Amniotic epithelial cell (primary cell): ENCODE data around the gene DCLK1.

ENCODE experiments used
- DNase-seq: peaks from one replicate; pipeline ENCODE4 v3.0.0-alpha.2; 2010; ENCODE audit warnings: low read depth

DCLK1 gene

DNA sequence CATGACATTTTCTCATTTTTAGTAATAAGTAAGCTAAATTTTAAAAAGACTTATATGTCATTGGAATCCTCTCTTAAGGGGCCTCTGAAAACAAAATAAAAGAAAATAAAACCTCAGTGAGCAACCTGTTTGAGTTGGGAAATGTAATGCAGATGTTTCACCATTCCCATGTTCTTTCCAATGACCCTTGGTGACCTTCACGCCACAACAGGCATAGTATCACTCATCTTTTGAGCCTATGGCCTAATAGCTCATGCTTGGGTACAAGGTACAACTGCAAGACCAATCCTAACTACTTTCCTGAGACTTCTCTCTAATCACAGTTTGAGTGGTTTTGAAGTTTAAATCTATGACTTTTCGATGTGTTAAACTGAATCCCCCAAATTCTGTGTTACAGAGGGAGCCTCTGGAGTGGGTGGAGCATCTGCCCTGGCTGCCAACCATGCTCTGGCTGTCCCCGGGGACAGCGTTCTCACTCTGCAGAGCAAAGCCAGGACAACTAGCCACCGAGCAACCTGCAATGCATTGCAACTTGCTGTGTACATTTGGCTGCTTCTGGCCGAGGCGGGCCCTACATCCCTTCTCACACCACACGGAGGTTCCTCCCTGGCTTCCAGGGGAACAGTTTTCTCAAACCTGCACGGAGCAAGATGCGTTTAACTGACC lies 346.8 kb downstream of the DCLK1 start:
- peak; percentile 42 for DNase-seq

DNA sequence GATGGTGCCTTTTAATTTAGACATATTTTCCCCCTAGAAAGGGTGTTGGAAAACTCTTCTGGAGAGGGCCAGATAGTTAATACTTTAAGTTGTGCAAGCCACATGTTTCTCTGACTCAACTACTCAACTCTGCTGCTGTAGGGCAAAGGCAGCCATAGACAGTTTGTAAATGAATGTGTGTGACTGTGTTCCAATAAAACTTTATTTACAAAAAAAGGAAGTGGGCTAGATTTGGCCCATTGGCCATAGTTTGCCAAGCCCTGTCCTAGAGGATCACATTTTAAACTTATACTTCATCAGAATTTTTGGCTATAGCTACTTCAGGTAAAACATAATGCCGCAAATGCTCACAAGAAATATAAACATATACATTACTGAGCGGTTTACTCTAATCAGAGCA lies 348.4 kb downstream of the DCLK1 start:
- no peak for DNase-seq

DNA sequence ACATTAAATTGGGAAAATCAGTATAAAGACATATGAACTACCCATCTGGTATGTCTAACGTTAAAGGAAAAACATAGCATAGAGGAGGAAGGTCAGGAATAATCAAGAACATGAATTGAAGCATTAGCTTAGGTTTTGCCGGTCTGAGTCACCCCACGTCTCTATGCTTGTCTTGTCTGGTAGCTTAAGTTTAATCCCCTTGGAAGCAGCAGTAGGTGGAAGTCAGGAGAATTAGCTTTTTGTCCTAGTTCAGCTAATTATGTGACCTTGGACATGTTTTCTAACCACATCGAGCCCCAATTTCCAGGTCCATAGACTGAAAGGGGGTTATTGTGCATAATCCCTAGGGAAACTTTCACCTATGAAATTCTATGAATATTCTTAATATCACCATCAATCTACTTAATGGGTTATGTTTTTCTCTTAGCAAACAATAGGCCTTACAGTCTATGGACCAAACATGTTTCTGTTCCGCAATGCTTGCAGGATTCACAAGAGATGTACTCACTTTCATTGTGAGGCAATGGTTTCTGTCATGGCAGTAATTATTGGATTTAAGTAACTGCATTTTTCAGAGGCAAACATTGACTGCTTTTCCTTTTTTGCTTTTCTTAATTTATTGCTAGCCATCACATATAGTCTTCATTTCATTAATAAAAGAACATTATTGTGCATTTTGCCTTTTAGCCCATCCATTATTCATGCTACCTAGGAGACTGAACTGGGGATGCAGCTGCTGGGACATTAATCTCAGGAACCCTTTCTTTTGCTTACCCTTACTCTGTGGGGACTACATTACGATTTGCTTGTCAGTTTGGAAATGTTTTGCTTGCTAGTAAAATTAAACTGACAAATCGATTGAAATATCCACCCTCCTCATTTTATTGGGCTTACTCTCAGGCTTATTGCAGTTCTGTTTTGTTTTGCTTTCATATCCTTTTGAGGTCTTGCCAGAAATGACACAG lies 349.9 kb downstream of the DCLK1 start:
- DNase-seq: peak; percentile 44

DNA sequence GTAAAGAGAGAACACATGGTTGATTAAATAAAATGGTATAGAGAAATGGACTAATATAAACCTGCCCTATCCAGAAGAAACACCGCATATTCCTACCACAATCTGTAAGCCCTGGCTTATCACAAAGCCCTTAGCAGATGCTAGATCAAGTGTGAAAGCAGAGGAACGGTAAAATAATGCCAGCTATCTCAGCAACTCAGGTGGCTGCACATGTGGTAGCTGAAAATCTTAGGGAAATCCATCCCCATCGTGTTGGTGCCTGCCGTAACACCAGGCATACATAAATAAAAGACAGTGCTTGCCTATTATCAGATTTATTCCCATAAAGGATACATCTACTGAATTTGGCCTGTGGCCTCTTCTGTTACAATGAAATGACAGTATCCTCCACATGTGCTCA lies 350.6 kb downstream of the DCLK1 start:
- DNase-seq: no peak

DNA sequence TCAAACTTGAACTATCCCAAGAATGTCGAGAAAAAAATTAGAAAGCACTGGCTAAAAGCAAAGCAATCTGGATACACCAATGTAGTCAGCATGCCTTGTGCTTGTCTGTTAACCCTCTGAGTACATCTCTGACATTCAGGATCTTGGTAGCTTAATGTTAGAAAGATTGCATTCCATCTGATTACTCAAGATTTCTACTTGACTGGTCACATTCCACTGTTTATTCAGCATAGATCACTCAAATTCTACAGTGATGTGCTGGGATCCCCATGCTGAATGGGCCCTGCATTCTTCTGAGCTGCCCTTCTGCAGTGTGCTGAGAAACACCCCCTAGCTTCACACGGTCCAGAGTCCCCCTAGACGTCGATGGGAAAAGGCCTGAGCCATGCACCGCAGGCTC lies 359.3 kb downstream of the DCLK1 start:
- DNase-seq: peak; percentile 79

DNA sequence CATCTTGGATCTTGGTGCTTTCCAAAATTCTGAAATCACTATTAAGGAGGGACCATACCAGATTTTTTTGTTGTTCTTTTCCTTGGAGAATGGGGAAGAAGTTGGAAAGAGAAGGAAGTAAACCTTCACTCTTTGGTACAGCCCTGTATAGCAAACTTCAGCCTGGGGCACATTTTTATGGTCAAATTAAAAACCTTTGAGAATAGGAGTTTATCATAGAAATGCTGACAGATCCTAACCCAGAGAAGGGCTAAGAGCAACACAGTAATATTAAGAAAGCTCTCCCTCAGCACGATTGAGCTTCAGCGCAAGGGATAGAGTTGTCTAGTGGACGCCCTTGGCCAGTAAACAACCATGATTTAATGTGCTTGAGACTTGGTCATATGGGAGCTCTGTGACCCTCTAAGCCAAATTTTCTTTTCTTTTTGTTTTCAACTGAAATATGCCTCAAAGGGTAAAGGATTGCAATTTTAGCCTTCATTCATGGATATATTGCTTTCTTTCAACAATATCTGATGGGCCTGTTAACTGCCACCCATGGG lies 360.4 kb downstream of the DCLK1 start:
- DNase-seq: no peak

DNA sequence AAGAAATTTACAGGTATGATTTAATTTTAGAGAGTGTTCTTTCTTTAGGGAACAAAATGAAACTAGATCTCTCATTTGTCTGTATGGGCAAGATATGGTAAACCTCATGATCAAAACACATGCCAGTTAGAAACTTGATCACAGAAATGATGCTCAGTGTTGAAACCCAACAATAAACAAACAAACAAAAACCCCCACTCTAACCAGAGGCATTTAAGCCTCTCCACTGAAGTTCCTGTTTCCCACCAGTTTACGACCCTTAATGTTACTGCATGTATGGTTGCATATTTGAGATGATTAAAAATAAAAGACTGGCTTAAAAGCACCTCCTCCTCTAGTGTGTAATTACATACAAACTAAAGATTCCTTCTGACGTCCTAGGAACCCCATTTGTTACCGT lies 361.4 kb downstream of the DCLK1 start:
- DNase-seq: no peak

DNA sequence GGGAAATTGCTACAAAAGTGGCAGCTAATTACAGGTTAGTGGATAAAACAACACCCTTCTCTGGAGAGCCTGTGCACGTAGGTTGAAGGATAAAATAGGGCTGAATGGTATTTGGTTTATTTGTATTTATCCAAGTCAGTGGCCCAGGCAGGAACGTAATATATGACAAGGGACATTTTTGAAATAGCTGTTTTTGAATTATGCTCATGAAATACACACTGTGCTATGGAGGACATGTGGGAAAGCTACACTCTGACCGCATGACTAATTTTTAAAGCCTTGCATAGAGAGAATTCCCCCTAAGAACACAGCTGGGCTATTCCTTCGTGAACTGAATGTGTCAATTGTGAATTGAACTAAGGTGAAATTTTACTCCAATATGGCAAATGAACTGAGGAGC lies 362.6 kb downstream of the DCLK1 start:
- DNase-seq: peak; percentile 42

DNA sequence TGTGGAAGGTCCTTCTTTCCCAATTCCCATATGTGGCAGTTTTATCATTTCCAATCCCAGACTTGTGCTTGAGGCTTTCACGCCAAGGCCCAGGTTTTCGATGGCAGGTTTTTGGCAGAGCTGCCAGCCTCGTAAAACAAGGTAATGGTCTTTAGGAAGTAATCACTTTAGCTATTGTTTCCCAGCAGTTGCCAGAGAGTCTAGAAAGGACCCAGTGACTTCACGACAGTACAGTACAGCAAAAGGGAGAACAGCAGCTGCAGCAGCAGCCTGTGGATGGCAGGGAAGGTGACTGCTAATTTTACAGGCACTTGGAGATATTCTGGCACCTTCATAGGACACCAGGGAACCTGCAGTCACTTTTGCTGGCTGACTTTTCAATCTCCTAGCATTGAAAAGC lies 363.1 kb downstream of the DCLK1 start:
- DNase-seq: no peak

DNA sequence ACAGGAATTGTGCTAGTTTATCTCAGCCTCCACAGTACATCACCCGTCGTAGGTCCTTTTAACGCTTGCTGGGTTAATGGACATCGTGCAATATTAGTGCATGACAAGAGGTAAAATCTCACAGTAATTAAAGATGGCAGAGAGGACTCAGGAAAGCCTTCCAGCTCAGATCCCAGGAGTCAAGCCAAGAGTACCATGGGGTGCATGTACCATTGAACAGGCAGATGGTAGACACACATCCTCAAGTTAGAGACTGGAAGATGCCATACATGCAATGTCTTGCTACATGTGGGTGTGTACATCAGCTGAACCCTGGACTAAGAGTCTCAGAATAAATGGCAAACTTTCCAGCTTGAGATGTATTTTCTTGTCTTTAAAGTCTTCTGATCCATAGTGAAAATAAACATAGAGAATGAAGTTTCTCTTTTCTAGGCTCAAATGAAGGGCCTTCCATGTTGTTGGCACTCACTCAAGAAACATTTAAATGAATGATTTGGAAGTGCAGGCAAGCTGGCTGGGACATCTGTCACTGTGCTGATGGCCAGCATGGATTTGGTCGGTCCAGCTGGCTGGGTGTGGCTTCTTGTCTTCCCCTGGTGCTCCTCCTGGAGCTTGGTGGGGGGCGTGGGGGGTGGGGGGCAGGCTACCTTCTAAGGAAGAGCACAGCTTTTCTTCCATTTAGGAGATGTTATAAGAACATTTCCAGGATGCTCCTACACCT lies 363.8 kb downstream of the DCLK1 start:
- DNase-seq: no peak

DNA sequence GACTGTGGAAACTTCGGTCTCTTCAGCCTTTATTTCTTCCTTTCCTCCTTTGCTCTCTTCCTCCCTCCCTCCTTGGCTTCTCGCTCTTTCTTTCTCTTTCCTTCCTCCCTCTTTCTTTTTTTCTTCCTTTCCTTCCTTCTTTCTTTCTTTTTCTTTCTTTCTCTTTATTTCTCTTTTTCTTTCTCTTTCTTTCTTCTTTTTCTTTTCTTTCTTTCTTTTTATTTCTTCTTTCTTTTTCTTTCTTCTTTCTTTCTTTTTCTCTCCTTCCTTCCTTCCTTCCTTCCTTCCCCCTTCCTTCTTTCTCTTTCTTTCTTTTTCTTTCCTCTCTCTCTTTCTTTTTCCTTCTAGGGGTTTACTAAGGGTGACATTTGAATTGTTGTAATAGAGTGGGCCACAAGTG lies 364.5 kb downstream of the DCLK1 start:
- no peak for DNase-seq

DNA sequence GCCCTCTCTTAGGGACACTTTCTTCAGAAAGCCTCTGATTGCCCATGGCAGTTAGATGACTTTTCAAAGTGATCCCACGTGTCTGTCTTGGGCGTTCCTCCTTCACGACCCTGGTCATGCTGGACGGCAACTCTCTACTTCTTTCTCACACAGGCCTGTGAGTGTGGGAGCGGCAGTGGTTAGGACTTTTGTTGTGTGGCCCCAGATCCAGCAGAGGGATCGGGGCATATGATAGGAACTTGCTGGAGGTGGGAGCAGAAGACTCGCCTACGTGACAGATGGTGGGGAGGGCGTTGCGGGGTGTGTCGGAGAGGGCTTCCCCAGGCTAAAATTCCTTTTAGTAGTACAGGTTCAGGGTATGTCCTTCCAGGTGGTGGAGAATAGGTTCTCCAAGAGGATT lies 365.2 kb downstream of the DCLK1 start:
- no peak for DNase-seq

DNA sequence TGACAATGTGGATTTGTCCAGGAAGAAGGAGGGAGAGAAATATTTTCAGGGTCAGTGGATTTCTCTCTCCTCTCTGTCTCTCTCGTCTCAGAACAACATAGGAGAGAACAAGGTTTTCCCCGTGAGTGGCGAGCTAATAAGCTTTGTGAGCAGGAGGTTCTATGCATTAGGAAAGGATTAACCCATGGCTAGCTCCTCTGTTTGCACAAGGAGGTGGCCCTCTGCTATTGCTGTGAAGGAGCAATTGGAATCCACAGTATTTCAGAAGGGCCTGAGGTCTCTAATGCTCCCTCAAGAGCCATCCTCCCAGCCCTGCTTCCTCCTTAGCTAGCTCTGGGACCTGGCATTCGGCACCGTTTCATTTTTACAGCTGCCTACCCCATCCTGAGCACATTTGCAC lies 365.8 kb downstream of the DCLK1 start:
- no peak for DNase-seq

DNA sequence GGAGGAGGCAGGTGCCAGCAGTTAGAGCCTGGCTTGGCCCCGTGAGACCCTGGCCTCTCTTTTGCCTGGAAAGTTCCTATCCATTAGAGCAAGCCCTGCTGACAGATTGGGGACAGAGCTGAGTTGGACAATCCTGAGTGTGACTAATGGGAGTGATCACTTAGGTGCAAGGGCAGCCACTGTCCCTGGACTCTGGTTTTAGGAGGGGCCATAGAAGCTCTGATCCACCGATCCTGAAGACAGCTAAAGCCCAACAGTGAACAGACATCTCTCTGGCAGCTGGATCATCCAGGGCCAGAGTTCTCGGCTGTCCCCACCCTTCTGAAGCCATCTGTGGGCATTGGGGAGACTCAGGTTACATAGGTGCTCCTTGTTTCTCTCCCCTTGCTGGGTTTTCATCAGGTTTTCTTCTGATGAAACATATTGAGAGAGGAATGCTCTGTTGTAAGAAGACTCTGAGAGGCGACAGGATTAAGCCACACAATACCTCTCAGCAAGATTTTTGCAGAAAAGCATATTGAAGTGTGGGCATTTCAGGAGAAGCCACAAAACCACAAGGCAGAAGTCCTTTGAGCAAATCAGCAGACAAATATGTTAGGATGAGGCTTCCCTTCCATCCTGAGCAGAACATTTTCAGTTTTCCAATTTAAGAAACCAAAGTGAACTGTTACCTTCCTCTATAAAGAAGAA lies 366.7 kb downstream of the DCLK1 start:
- DNase-seq: no peak

DNA sequence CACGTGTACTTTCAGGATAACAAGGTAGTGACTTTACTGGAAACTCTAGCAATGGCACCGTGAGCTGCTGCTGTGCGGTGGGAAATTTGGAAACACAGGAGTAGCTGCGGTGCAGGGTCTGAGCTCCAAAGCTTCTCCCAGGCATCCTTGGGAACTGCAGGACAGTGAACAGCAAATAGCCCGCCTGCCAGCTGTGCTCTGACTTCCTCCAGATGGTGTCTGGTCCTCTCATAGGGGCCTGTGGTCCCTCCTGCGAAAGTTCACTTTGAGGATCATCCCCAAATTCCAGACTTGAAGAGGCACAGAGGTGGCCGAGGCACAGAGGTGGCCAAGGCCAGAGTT lies 367.4 kb downstream of the DCLK1 start:
- no peak for DNase-seq

DNA sequence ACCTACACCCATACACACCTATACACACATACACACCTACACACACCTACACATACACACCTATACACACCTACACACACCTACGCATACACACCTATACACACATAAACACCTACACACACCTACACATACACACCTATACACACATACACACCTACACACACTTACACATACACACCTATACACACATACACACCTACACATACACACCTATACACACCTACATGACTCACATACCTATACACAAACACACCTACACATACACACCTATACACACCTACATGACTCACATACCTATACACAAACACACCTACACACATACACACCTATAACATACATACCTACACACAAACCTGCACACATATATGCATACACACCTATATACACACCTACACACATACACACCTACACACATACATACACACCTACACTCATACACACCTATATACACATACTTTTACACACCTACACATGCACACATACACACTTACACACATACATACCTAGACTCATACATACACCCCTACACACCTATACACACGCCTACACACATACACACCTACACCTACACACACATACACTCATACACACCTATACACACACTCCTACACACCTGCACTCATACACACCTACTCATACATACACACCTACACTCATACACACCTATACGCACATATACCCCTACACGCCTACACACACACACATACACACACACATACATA lies 368.0 kb downstream of the DCLK1 start:
- no peak for DNase-seq

DNA sequence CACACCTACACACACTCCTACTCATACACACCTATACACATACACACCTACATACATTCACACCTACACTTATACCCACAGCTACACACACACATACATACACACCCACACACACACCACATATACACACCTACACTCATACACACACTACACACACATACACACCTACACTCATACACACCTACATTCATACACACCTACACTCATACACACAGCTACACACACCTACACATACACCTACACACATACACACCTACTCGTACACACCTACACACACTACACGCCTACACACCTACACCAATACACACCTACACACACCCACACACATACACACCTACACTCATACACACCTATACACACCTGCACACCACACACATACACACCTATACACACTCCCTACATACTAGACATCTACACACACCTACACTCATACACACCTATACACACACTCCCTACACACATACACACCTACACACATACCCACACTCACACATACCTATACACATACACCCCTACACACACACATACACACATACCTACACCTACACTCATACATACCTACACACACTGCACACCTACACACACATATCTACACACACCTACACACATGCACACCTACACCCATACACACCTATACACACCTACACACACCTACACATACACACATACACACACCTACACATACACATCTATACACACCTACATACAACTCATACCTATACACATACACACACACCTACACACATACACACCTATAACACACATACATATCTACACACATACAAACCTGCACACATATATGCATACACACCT lies 369.5 kb downstream of the DCLK1 start:
- no peak for DNase-seq

DNA sequence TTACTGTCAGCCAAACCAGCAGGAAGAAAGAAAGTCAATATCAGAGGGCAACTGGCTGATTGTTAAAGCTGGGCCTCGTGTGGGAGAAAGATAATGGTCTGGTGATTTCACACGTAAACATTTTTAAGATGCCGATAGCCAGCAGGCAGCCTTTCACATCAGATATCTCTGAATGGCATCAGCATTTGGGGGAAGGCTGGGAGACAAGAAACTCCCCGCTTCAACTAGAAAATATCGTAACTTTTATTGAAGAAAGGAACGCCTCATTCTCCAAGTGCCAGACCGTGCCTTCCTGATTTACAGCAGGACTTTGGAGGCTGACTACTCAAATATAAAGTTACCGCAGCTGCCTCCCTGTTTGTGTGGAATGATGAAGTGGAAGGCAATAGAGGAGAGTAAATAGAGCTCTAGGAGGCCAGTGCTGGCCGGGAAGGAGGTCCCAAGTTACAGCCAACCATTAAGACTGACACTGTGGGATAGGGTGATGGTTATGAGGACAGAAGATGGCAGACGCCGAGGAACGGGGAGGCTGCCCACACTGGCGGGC lies 370.4 kb downstream of the DCLK1 start:
- no peak for DNase-seq

DNA sequence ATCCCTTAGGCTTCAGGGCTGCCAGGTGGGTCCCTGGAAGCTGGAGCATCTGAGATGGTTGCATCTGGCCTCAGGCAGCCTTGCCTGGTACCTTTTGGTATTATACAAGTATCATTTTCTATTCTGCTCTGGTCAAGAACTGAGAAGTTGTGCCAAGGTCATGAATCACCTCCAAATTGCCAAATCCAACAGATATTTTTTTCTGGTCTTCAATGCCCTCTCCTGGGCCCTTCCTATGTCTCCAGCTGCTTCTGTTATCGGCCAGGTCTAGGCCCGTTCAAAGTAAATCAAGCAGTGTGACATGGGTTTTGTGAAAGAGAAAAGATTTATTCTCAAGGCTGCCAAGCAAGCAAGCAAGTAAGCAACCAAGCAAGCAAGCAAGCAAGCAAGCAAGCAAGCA lies 383.6 kb downstream of the DCLK1 start:
- no peak for DNase-seq

DNA sequence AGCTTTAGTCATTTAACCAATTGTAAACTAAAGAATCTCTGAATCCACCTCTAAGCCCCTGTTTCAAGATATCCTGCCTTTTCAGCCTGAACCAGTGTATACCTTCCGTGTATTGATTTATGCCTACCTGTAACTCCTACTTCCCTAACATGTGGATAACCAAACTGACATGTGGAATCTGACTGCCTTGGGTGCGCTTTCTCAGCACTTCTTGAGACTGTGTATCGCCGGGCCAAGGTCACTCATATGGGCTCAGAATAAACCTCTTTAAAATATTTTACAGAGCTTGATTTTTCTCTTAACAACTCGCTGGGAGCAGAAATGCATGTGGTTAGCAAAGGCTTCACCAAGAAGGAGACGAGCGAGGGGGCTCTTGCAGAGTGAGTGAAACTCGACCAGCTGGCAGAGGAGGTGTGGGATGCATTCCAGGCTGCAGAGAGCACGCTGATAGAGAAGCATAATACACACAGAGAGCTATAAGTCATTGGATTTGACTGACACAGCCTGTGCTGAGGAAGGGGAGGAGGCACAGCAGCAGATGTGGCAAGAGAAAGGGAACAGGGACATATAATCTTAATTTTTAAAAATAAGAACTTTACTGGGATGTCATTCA lies 386.5 kb downstream of the DCLK1 start:
- peak; percentile 34 for DNase-seq
